Measurements from ENCODE around the gene BUD23. TPM values are rescaled to one million over a fixed set of nuclear protein-coding genes. Genes with fewer than 3 reads are reported as not detected.

BUD23 gene
- total RNA-seq, 1 donor from 2014 or later, result 74.8 TPM

- Mint-ChIP-seq H3K36me3 (ENCODE audit: low read depth) (no peaks in the 10 kb centered on the region), H3K27ac (no peak overlapping the region), H3K4me1 (no peaks in the 10 kb centered on the region), H3K27me3 (peaks cover 26% of the 10 kb centered on the region), H3K9me3 (peaks cover 2% of the 10 kb centered on the region), H3K4me3 (no peak overlapping the region)
- POLR2A ChIA-PET, result no interaction called here
- ATAC-seq (ENCODE audit: low read depth), result no peak
- CTCF ChIA-PET, result no interaction called here
- intact Hi-C loops (cut with micrococcal nuclease), result no loop called here
- DNase-seq, result no peak
- no peak for TF ChIP-seq CTCF (IDR thresholded peaks at IDR 0.05)
Measured at GRCh38 chr7:73642834-73643233, 40.6 kb upstream of the BUD23 start.

GRCh38 chr7:73644688-73645286 is 38.6 kb upstream of the BUD23 start:
- DNase-seq (no peak), ATAC-seq (ENCODE audit: low read depth) (no peak)
- ChIA-PET POLR2A (no interaction called here), CTCF (interaction anchor here (1.2 kb wide), 1 partner anchor 20 kb away, joined by 3 read pairs; no protein-coding TSS in a partner anchor)
- Mint-ChIP-seq H3K27ac (no peak overlapping the region), H3K27me3 (peaks cover 36% of the 10 kb centered on the region), H3K4me1 (peaks cover 7% of the 10 kb centered on the region), H3K4me3 (no peak overlapping the region), H3K9me3 (peaks cover 2% of the 10 kb centered on the region), H3K36me3 (ENCODE audit: low read depth) (no peaks in the 10 kb centered on the region)
- TF ChIP-seq CTCF (IDR thresholded peaks at IDR 0.05), result no peak
- intact Hi-C loops (cut with micrococcal nuclease), result no loop called here

DNA sequence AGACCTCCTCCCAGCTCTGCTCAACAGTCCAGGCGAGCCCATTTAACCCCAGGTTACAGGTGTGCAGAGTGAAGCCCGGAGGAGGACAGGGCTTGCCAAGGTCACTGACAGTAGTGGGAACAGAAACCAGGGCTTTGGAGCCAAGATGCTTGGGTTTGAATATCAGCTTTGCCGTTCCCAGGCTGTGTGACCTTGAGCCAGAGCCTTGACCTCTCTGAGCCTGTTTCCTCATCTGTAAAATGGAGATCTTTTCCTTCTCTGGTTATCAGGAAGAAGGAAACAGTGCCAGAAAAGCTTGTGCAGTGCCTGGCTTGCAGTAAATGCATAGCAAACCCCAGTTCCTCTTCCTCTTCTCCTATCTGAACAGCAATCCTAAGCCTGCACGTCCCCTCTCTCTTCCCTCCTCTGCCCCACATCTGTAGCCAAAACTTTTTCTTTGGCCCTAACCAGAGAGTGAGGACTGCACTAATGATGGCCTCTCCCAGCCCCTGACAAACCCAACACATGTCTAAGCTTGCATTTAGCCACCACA is 37.7 kb upstream of the BUD23 start:
- intact Hi-C loops (cut with micrococcal nuclease), result no loop called here
- POLR2A ChIA-PET, result no interaction called here
- peaks cover 44% of the 10 kb centered on the region for H3K27me3 Mint-ChIP-seq
- no peaks in the 10 kb centered on the region for H3K36me3 Mint-ChIP-seq (ENCODE audit: low read depth)
- H3K4me1 Mint-ChIP-seq, result peaks cover 7% of the 10 kb centered on the region
- no peak overlapping the region for H3K4me3 Mint-ChIP-seq
- CTCF ChIA-PET, result interaction anchor here (1.2 kb wide), 1 partner anchor 19 kb away, joined by 3 read pairs; no protein-coding TSS in a partner anchor
- ATAC-seq (ENCODE audit: low read depth) (no peak), DNase-seq (no peak)
- H3K27ac Mint-ChIP-seq, result no peak overlapping the region
- H3K9me3 Mint-ChIP-seq, result peaks cover 2% of the 10 kb centered on the region
- no peak for TF ChIP-seq CTCF (IDR thresholded peaks at IDR 0.05)

DNA sequence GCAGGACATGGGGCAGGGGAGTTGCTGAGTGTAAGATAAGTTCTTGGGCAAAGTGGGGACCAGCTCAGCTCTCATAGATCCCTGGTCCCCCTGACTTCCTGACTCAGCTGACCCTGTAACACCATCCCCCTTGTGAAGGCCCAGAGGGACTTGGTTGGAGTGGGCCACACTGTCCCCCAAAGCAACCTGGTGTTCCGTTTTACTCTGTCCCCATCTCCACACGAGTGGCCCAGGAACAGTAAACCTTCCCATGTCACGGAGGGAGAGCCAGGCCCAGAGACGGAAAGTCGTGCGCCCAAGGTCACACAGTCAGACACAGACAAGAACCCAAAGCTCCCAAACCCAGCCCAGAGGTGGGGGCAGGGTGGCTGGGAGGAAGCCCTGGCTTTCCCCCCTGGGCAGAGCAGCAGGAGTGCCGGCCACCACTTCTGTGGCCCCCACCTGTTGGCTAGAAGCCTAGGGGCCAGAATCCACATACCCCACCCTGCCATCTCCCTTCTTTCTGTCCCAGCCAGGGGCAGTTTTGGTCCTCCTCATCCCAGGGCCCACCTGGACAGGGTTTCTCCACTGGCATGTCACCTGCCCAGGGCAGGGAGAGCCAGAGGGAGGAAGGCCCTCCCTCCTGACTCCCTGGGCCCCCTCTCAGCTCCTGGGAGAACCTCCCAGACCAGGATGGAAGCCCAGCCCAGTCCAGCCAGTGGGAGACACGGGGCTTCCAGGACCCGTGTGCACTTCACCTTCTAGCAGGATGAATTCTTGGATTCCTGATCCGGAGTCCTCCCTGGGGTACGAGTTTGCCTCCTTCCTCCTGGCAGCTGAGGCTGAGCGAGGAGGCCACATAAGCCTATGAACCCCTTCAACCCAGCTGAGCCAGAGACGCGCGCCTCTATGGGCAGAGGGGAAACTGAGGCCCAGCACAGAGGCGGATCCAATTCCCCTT is 36.3 kb upstream of the BUD23 start:
- intact Hi-C loops (cut with micrococcal nuclease), result no loop called here
- H3K4me3 Mint-ChIP-seq, result no peak overlapping the region
- no peak for TF ChIP-seq CTCF (IDR thresholded peaks at IDR 0.05)
- H3K4me1 Mint-ChIP-seq, result peaks cover 7% of the 10 kb centered on the region
- DNase-seq, result no peak
- no peaks in the 10 kb centered on the region for H3K36me3 Mint-ChIP-seq (ENCODE audit: low read depth)
- H3K9me3 Mint-ChIP-seq, result no peaks in the 10 kb centered on the region
- H3K27ac Mint-ChIP-seq, result no peak overlapping the region
- no peak for ATAC-seq (ENCODE audit: low read depth)
- ChIA-PET POLR2A (no interaction called here), CTCF (no interaction called here)
- peaks cover 52% of the 10 kb centered on the region for H3K27me3 Mint-ChIP-seq

Measured in activated B cell treated with CpG ODN at 0.5 μM for 24 hours (primary cell).